Left ventricle myocardium inferior (tissue), 1 donor: ENCODE measurements around the gene MYOM1. TPM values are rescaled to one million over a fixed set of nuclear protein-coding genes. Genes with fewer than 3 reads are reported as not detected.

Source experiments
- DNase-seq: peaks from one replicate; pipeline ENCODE4 v3.0.0-alpha.2; 2020
- H3K27ac ChIP-seq: fragments of 200-600 bp; replicated peaks from 2 replicates; pipeline ENCODE4 v1.8.0; 2021
- H3K27me3 ChIP-seq: fragments of 200-600 bp; 2 replicates; pipeline ENCODE4 v1.8.0; 2021; ENCODE audit warnings: low read depth
- H3K36me3 ChIP-seq: fragments of 200-600 bp; 2 replicates; pipeline ENCODE4 v1.8.0; 2021
- H3K4me1 ChIP-seq: fragments of 200-600 bp; 2 replicates; pipeline ENCODE4 v1.8.0; 2021
- H3K4me3 ChIP-seq: fragments of 200-600 bp; 2 replicates; pipeline ENCODE4 v1.8.0; 2021; ENCODE audit warnings: mild to moderate bottlenecking, moderate library complexity
- H3K9me3 ChIP-seq: fragments of 200-600 bp; replicated peaks from 2 replicates; pipeline ENCODE4 v1.8.0; 2021
- intact Hi-C: fragments of 100-400 bp; cut with micrococcal nuclease; formaldehyde crosslinking; loops from one replicate; pipeline ENCODE4 v1.11.0; 2022
- total RNA-seq: library from RNA; stranded (reverse); fragmentation: NEBNext Ultra II Directional; extraction: Animal tissue kit (Norgen Biotek cat#: 25700); gene quantifications from one replicate; pipeline ENCODE4 v1.2.1, GENCODE V29; 2021
- TF ChIP-seq, protein P1 (sequence below): fragments of 200-600 bp; IDR thresholded peaks from 2 replicates; pipeline ENCODE4 v1.8.0; 2021; ENCODE audit warnings: antibody characterized with exemption, mild to moderate bottlenecking, borderline replicate concordance
- donor health status: DM: no; HTN: yes; CAD: no; lungs with severe emphysema.

Gene MYOM1
- total RNA-seq, 1 donor from 2014 or later, result 667 TPM

- no peak for DNase-seq
- Histone ChIP-seq H3K36me3 (no peaks in the 10 kb centered on the region), H3K4me3 (no peak overlapping the region), H3K9me3 (no peaks in the 10 kb centered on the region), H3K4me1 (peaks cover 15% of the 10 kb centered on the region), H3K27ac (no peak overlapping the region), H3K27me3 (no peaks in the 10 kb centered on the region)
- TF ChIP-seq, protein P1, sequence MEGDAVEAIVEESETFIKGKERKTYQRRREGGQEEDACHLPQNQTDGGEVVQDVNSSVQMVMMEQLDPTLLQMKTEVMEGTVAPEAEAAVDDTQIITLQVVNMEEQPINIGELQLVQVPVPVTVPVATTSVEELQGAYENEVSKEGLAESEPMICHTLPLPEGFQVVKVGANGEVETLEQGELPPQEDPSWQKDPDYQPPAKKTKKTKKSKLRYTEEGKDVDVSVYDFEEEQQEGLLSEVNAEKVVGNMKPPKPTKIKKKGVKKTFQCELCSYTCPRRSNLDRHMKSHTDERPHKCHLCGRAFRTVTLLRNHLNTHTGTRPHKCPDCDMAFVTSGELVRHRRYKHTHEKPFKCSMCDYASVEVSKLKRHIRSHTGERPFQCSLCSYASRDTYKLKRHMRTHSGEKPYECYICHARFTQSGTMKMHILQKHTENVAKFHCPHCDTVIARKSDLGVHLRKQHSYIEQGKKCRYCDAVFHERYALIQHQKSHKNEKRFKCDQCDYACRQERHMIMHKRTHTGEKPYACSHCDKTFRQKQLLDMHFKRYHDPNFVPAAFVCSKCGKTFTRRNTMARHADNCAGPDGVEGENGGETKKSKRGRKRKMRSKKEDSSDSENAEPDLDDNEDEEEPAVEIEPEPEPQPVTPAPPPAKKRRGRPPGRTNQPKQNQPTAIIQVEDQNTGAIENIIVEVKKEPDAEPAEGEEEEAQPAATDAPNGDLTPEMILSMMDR, result no peak
- intact Hi-C loops, result no loop called here
Observed at GRCh38 chr18:3055816-3056215, 164.0 kb downstream of the MYOM1 start.

- Histone ChIP-seq H3K4me1 (peaks cover 10% of the 10 kb centered on the region), H3K4me3 (no peak overlapping the region), H3K36me3 (no peaks in the 10 kb centered on the region), H3K27ac (no peak overlapping the region), H3K27me3 (no peaks in the 10 kb centered on the region), H3K9me3 (no peaks in the 10 kb centered on the region)
- no peak for DNase-seq
- TF ChIP-seq, protein P1, result no peak
- intact Hi-C loops, result no loop called here
Observed at GRCh38 chr18:3055186-3055728, 164.5 kb downstream of the MYOM1 start.

DNA sequence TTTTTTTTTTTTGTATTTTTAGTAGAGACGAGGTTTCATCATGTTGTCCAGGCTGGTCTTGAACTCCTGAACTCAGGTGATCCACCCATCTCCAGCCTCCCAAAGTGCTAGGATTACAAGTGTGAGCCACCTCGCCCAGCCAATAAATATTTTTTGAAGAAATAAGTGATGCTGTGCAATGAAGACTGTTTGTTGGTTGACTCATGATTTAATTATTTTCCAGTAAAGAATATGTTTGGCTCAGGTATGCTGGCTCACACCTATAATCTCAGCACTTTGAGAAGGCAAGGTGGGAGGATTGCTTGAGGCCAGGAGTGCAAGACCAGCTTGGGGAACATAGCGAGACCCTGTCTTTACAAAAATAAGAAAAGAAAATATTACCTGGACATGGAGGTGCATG, 165.0 kb downstream of the MYOM1 start:
- Histone ChIP-seq H3K4me3 (no peak overlapping the region), H3K9me3 (no peaks in the 10 kb centered on the region), H3K4me1 (peaks cover 7% of the 10 kb centered on the region), H3K27me3 (no peaks in the 10 kb centered on the region), H3K36me3 (no peaks in the 10 kb centered on the region), H3K27ac (no peak overlapping the region)
- DNase-seq, result no peak
- intact Hi-C loops, result no loop called here
- TF ChIP-seq, protein P1, result no peak

DNA sequence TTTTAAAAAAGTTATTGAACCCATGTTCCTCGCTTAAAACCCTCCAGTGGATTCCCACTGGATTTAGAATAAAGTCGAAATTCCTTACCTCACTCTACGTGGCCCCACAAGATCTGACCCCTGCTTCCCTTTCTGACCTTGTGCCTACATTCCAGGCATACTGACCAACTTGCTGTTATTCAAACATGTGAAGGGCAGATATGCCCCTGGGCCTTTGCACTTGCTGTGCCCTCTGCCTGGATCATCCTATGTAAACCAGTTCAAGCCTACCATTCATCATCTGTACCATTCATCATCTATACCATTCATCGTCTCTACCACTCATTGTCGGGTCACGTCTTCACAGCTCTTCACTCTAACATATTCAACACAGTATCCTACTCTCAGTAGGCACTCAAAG, 165.6 kb downstream of the MYOM1 start:
- TF ChIP-seq, protein P1, result no peak

GRCh38 chr18:3053081-3053480, 166.7 kb downstream of the MYOM1 start:
- no peak for DNase-seq
- H3K36me3 ChIP-seq, result no peaks in the 10 kb centered on the region
- no peak overlapping the region for H3K27ac ChIP-seq
- TF ChIP-seq, protein P1, result no peak
- H3K9me3 ChIP-seq, result no peaks in the 10 kb centered on the region
- no peaks in the 10 kb centered on the region for H3K27me3 ChIP-seq
- intact Hi-C loops, result no loop called here
- H3K4me3 ChIP-seq, result no peak overlapping the region
- no peaks in the 10 kb centered on the region for H3K4me1 ChIP-seq

More for the DNA sequence above, 165.6 kb downstream of the MYOM1 start:
- no peak for DNase-seq
- no peaks in the 10 kb centered on the region for H3K9me3 ChIP-seq
- H3K4me3 ChIP-seq, result no peak overlapping the region
- no peaks in the 10 kb centered on the region for H3K27me3 ChIP-seq
- H3K27ac ChIP-seq, result no peak overlapping the region
- H3K4me1 ChIP-seq, result peaks cover 6% of the 10 kb centered on the region
- H3K36me3 ChIP-seq, result no peaks in the 10 kb centered on the region
- intact Hi-C loops, result no loop called here
